ENCODE measurements around the gene CYP24A1. TPM values are rescaled to one million over a fixed set of nuclear protein-coding genes. Genes with fewer than 3 reads are reported as not detected.

The CYP24A1 gene
- total and polyA plus RNA-seq, 2 of the 13 experiments (the other 11 are each of a cell fraction or from before 2014, with no cell fraction given): 9.4 to 32.7 TPM

GRCh38 chr20:54195483-54196472, 22.0 kb upstream of the CYP24A1 start (continued):
- peak; percentile 6; the same call in 1 of the 2 replicates for TF ChIP-seq ZNF142 (CRISPR knock-in tag; IDR thresholded peaks at IDR 0.05)
- no peak for TF ChIP-seq IRF1 (CRISPR knock-in tag; IDR thresholded peaks at IDR 0.05; ENCODE audit: low read depth)
- no peak for TF ChIP-seq ATF7-NPFF (CRISPR knock-in tag; IDR thresholded peaks at IDR 0.05; ENCODE audit: low read depth)
- 0 out of 2 replicates have a peak, but pooled peaks have one; percentile 26 for TF ChIP-seq CREM (IDR thresholded peaks at IDR 0.05)
- TF ChIP-seq CREM (CRISPR knock-in tag; IDR thresholded peaks at IDR 0.05): no peak
- TF ChIP-seq ZBTB3 (CRISPR knock-in tag; IDR thresholded peaks at IDR 0.05; ENCODE audit: borderline replicate concordance, low read depth): no peak
- TF ChIP-seq MED1 (CRISPR knock-in tag; IDR thresholded peaks at IDR 0.05): no peak
- TF ChIP-seq ZSCAN21 (CRISPR knock-in tag; IDR thresholded peaks at IDR 0.05; ENCODE audit: borderline replicate concordance): peak; percentile 8
- no peak for TF ChIP-seq RORA (CRISPR knock-in tag; IDR thresholded peaks at IDR 0.05)
- no peak for TF ChIP-seq PHF21A (CRISPR knock-in tag; IDR thresholded peaks at IDR 0.05)
- no peak for TF ChIP-seq FOSL2 (CRISPR knock-in tag; IDR thresholded peaks at IDR 0.05)
- no peak for TF ChIP-seq PBX2 (CRISPR knock-in tag; IDR thresholded peaks at IDR 0.05)
- no peak for TF ChIP-seq ZNF276 (CRISPR knock-in tag; IDR thresholded peaks at IDR 0.05; ENCODE audit: low read depth)
- TF ChIP-seq ZSCAN25 (CRISPR knock-in tag; IDR thresholded peaks at IDR 0.05): peak; percentile 6; the same call in 1 of the 2 replicates
- 0 out of 2 replicates have a peak, but pooled peaks have one; percentile 3 for TF ChIP-seq HES4 (CRISPR knock-in tag; IDR thresholded peaks at IDR 0.05; ENCODE audit: borderline replicate concordance)
- TF ChIP-seq FOXP4 (CRISPR knock-in tag; IDR thresholded peaks at IDR 0.05): no peak
